ENCODE data around the gene POU3F3. TPM values are rescaled to one million over a fixed set of nuclear protein-coding genes. Genes with fewer than 3 reads are reported as not detected.

Gene POU3F3
- total RNA-seq, 2 experiments from 2014 or later, result 2.7 to 3.1 TPM

GRCh38 chr2:104847586-104848160 lies 6.2 kb upstream of the POU3F3 start:
- no peaks in the 10 kb centered on the region for H3K79me2 ChIP-seq (ENCODE audit: insufficient read depth, low read depth, low read length)
- no peak overlapping the region for H3K27ac ChIP-seq (ENCODE audit: low read depth, low read length, poor library complexity, severe bottlenecking)
- H2AFZ ChIP-seq (ENCODE audit: low read length), result no peak overlapping the region
- peaks cover 11% of the 10 kb centered on the region for H3K4me1 ChIP-seq (ENCODE audit: insufficient read depth, low read length, poor library complexity, severe bottlenecking)
- H3K9me3 ChIP-seq (ENCODE audit: low read length), result no peaks in the 10 kb centered on the region
- CTCF ChIA-PET (ENCODE audit: unreplicated experiment), result no interaction called here
- no TSS peak for BruUV-seq (replicated peaks)
- H3K9me2 ChIP-seq (ENCODE audit: insufficient read depth, low read length), result no peaks in the 10 kb centered on the region
- POLR2A ChIA-PET, result no interaction called here
- DNase-seq (ENCODE audit: low spot score), result no peak
- intact Hi-C loops (cut with micrococcal nuclease; ENCODE audit: unreplicated experiment), result no loop called here
- no peaks in the 10 kb centered on the region for H4K20me1 ChIP-seq (ENCODE audit: insufficient read depth, low read length)
- H3K4me2 ChIP-seq (ENCODE audit: low read length), result no peak overlapping the region
- no peaks in the 10 kb centered on the region for H3K36me3 ChIP-seq (ENCODE audit: insufficient read depth, low read length)
- no peak overlapping the region for H3K4me3 ChIP-seq (ENCODE audit: low read depth, low read length, poor library complexity, severe bottlenecking)
- TF ChIP-seq CTCF (conservative IDR thresholded peaks at IDR 0.05; ENCODE audit: low read length), result no peak
- TF ChIP-seq EZH2phosphoT487 (IDR thresholded peaks at IDR 0.05; ENCODE audit: borderline replicate concordance, low read depth, low read length), result no peak

DNA sequence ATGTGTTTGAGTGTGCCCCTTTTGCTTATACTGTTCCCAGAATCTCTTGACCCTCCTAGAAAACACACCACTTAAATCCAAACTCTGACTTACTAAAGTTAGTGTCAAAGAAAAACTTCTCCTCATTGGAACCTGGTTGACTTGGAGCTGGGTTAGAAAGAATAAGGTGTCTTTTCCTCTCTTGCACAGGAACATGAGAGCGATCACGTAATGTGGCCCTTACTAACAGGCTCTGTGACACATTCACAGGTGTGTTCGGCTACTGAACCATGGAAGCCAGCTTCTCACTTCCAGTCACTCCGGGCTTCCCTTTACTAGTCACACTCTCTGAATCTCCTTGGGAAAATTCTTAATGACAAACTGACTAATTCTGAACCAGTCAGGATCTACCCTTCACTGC lies 5.4 kb upstream of the POU3F3 start:
- CTCF ChIA-PET (ENCODE audit: unreplicated experiment), result no interaction called here
- BruUV-seq (replicated peaks), result no TSS peak
- Histone ChIP-seq H3K79me2 (ENCODE audit: insufficient read depth, low read depth, low read length) (no peaks in the 10 kb centered on the region), H3K9me2 (ENCODE audit: insufficient read depth, low read length) (no peaks in the 10 kb centered on the region), H2AFZ (ENCODE audit: low read length) (no peak overlapping the region), H3K4me2 (ENCODE audit: low read length) (no peak overlapping the region), H3K4me1 (ENCODE audit: insufficient read depth, low read length, poor library complexity, severe bottlenecking) (peaks cover 15% of the 10 kb centered on the region), H3K36me3 (ENCODE audit: insufficient read depth, low read length) (no peaks in the 10 kb centered on the region), H4K20me1 (ENCODE audit: insufficient read depth, low read length) (no peaks in the 10 kb centered on the region), H3K4me3 (ENCODE audit: low read depth, low read length, poor library complexity, severe bottlenecking) (no peak overlapping the region), H3K27ac (ENCODE audit: low read depth, low read length, poor library complexity, severe bottlenecking) (no peak overlapping the region), H3K9me3 (ENCODE audit: low read length) (no peaks in the 10 kb centered on the region)
- TF ChIP-seq CTCF (conservative IDR thresholded peaks at IDR 0.05; ENCODE audit: low read length), result no peak
- no peak for DNase-seq (ENCODE audit: low spot score)
- POLR2A ChIA-PET, result no interaction called here
- intact Hi-C loops (cut with micrococcal nuclease; ENCODE audit: unreplicated experiment), result no loop called here

- no peaks in the 10 kb centered on the region for H3K9me3 ChIP-seq (ENCODE audit: low read length)
- CTCF ChIA-PET (ENCODE audit: unreplicated experiment), result interaction anchor here (1.2 kb wide), 1 partner anchor 89 kb away, joined by 3 read pairs; no protein-coding TSS in a partner anchor
Observed at GRCh38 chr2:104849101-104849500, 4.8 kb upstream of the POU3F3 start.

More at GRCh38 chr2:104849101-104849500, 4.8 kb upstream of the POU3F3 start:
- POLR2A ChIA-PET, result interaction anchor here (0.6 to 1.3 kb wide), 6 partner anchors 8 to 558 kb away, joined by 3 to 5 read pairs (median 4); no protein-coding TSS in a partner anchor
- H2AFZ ChIP-seq (ENCODE audit: low read length), result no peak overlapping the region
- H4K20me1 ChIP-seq (ENCODE audit: insufficient read depth, low read length), result no peaks in the 10 kb centered on the region
- H3K9me2 ChIP-seq (ENCODE audit: insufficient read depth, low read length), result no peaks in the 10 kb centered on the region
- H3K4me1 ChIP-seq (ENCODE audit: insufficient read depth, low read length, poor library complexity, severe bottlenecking), result peaks cover 15% of the 10 kb centered on the region
- H3K4me2 ChIP-seq (ENCODE audit: low read length), result no peak overlapping the region
- no peak overlapping the region for H3K27ac ChIP-seq (ENCODE audit: low read depth, low read length, poor library complexity, severe bottlenecking)
- no peaks in the 10 kb centered on the region for H3K36me3 ChIP-seq (ENCODE audit: insufficient read depth, low read length)
- DNase-seq (ENCODE audit: low spot score), result no peak
- TF ChIP-seq EZH2phosphoT487 (IDR thresholded peaks at IDR 0.05; ENCODE audit: borderline replicate concordance, low read depth, low read length) (no peak), CTCF (conservative IDR thresholded peaks at IDR 0.05; ENCODE audit: low read length) (no peak)
- H3K4me3 ChIP-seq (ENCODE audit: low read depth, low read length, poor library complexity, severe bottlenecking), result no peak overlapping the region
- intact Hi-C loops (cut with micrococcal nuclease; ENCODE audit: unreplicated experiment), result no loop called here
- H3K79me2 ChIP-seq (ENCODE audit: insufficient read depth, low read depth, low read length), result no peaks in the 10 kb centered on the region
- no TSS peak for BruUV-seq (replicated peaks)
